Measurements from ENCODE around the gene ACOT13. TPM values are rescaled to one million over a fixed set of nuclear protein-coding genes. Genes with fewer than 3 reads are reported as not detected.
"Not testable (repeated sequence)": the region's sequence is repeated elsewhere in the genome, so short reads cannot be mapped to it uniquely, and the experiment has no call there.

Gene ACOT13
- total RNA-seq, 4 donors from 2014 or later, result 5.6 to 16.8 (median 11.2) TPM

GRCh38 chr6:24668997-24669361 lies 2.1 kb downstream of the ACOT13 start:
- no peak for DNase-seq
- Histone ChIP-seq H3K4me1 (peaks cover 7 to 31% (median 20%) of the 10 kb centered on the region in 4 donors), H3K27me3 (no peaks in the 10 kb centered on the region), H3K36me3 (no peaks in the 10 kb centered on the region), H3K9me3 (peaks cover 5 to 8% of the 10 kb centered on the region in 2 donors), H3K27ac (no peak overlapping the region), H3K4me3 (no peak overlapping the region)
- TF ChIP-seq POLR2A (IDR thresholded peaks at IDR 0.05) (no peak), POLR2AphosphoS5 (IDR thresholded peaks at IDR 0.05) (no peak)
- in situ Hi-C loops (cut with MboI; ENCODE audit: low pct_ligation_motif_present in 1 of 4, low pct_unique_long_range_greater_than_20kb in 1 of 4, low sequenced_read_pairs in 3 of 4) (no loop called here), intact Hi-C loops (cut with DNase I; ENCODE audit: low total_unique reads) (no loop called here)
- WGBS, 2 donors (ENCODE audit: low coverage in 1 of 2), result 89 to 94% methylated on average over 5 to 9 of the region's 9 CpGs

- H3K27ac ChIP-seq; H3K27me3 ChIP-seq; H3K9me3 ChIP-seq; DNase-seq; H3K4me3 ChIP-seq; intact Hi-C loops (cut with DNase I; ENCODE audit: low total_unique reads); in situ Hi-C loops (cut with MboI; ENCODE audit: low pct_ligation_motif_present in 1 of 4, low pct_unique_long_range_greater_than_20kb in 1 of 4, low sequenced_read_pairs in 3 of 4); H3K36me3 ChIP-seq: not testable (repeated sequence)
- H3K4me1 ChIP-seq, result peaks cover 0 to 16% (median 13%) of the 10 kb centered on the region in 4 donors
Measured at GRCh38 chr6:24670492-24670891, 3.6 kb downstream of the ACOT13 start.

GRCh38 chr6:24671077-24671476 lies 4.2 kb downstream of the ACOT13 start:
- H3K27ac ChIP-seq; H3K9me3 ChIP-seq; H3K4me3 ChIP-seq; H3K27me3 ChIP-seq; DNase-seq; H3K36me3 ChIP-seq; in situ Hi-C loops (cut with MboI; ENCODE audit: low pct_ligation_motif_present in 1 of 4, low pct_unique_long_range_greater_than_20kb in 1 of 4, low sequenced_read_pairs in 3 of 4); intact Hi-C loops (cut with DNase I; ENCODE audit: low total_unique reads): not testable (repeated sequence)
- WGBS, 2 donors (ENCODE audit: low coverage in 1 of 2), result 88 to 93% methylated on average over 2 to 4 of the region's 4 CpGs
- peaks cover 0 to 12% (median 10%) of the 10 kb centered on the region in 4 donors for H3K4me1 ChIP-seq

- Histone ChIP-seq H3K9me3 (peaks cover 5 to 8% of the 10 kb centered on the region in 2 donors), H3K36me3 (no peaks in the 10 kb centered on the region), H3K4me3 (no peak overlapping the region), H3K27ac (no peak overlapping the region), H3K4me1 (peaks cover 0 to 9% (median 8%) of the 10 kb centered on the region in 4 donors), H3K27me3 (no peaks in the 10 kb centered on the region)
- intact Hi-C loops (cut with DNase I; ENCODE audit: low total_unique reads), result no loop called here
- no peak for DNase-seq
- WGBS, 2 donors (ENCODE audit: low coverage in 1 of 2), result 90 to 98% methylated on average over 5 to 6 of the region's 6 CpGs
- in situ Hi-C loops (cut with MboI; ENCODE audit: low pct_ligation_motif_present in 1 of 4, low pct_unique_long_range_greater_than_20kb in 1 of 4, low sequenced_read_pairs in 3 of 4), result no loop called here
- TF ChIP-seq CTCF (IDR thresholded peaks at IDR 0.05) (no peak), POLR2A (IDR thresholded peaks at IDR 0.05) (no peak), EP300 (IDR thresholded peaks at IDR 0.05; ENCODE audit: low read depth) (no peak), POLR2AphosphoS5 (IDR thresholded peaks at IDR 0.05) (no peak)
Measured at GRCh38 chr6:24672620-24673182, 5.8 kb downstream of the ACOT13 start.

GRCh38 chr6:24673625-24674024 lies 6.7 kb downstream of the ACOT13 start:
- in situ Hi-C loops (cut with MboI; ENCODE audit: low pct_ligation_motif_present in 1 of 4, low pct_unique_long_range_greater_than_20kb in 1 of 4, low sequenced_read_pairs in 3 of 4) (no loop called here), intact Hi-C loops (cut with DNase I; ENCODE audit: low total_unique reads) (no loop called here)
- WGBS, 2 donors (ENCODE audit: low coverage in 1 of 2), result 83% methylated on average over 2 of the region's 2 CpGs
- peaks cover 5 to 8% of the 10 kb centered on the region in 2 donors for H3K9me3 ChIP-seq
- TF ChIP-seq POLR2AphosphoS5 (IDR thresholded peaks at IDR 0.05), result no peak
- TF ChIP-seq EP300 (IDR thresholded peaks at IDR 0.05; ENCODE audit: low read depth), result no peak
- TF ChIP-seq POLR2A (IDR thresholded peaks at IDR 0.05), result no peak
- no peak for TF ChIP-seq CTCF (IDR thresholded peaks at IDR 0.05)
- H3K4me3 ChIP-seq, result no peak overlapping the region
- no peak overlapping the region for H3K27ac ChIP-seq
- no peaks in the 10 kb centered on the region for H3K4me1 ChIP-seq
- H3K27me3 ChIP-seq, result no peaks in the 10 kb centered on the region
- DNase-seq, result no peak
- no peaks in the 10 kb centered on the region for H3K36me3 ChIP-seq

GRCh38 chr6:24678792-24679352 lies 12.0 kb downstream of the ACOT13 start:
- H3K27ac ChIP-seq; H3K9me3 ChIP-seq; H3K27me3 ChIP-seq; H3K4me3 ChIP-seq; H3K4me1 ChIP-seq; H3K36me3 ChIP-seq; intact Hi-C loops (cut with DNase I; ENCODE audit: low total_unique reads); DNase-seq: not testable (repeated sequence)
- in situ Hi-C loops (cut with MboI; ENCODE audit: low pct_ligation_motif_present in 1 of 4, low pct_unique_long_range_greater_than_20kb in 1 of 4, low sequenced_read_pairs in 3 of 4), result loop anchor here in 1 of 4 donors (25.0 kb wide), 1 partner anchor 242 kb away; no protein-coding TSS in a partner anchor
- 89 to 90% methylated on average over 7 to 11 of the region's 11 CpGs for whole genome bisulfite sequencing, 2 donors (ENCODE audit: low coverage in 1 of 2)
